Bronchial epithelial cell (primary cell): ENCODE measurements around the gene PACS1. TPM values are rescaled to one million over a fixed set of nuclear protein-coding genes. Genes with fewer than 3 reads are reported as not detected.
A peak's percentile ranks its signal among the peaks of the same experiment; 100 is the strongest.

ENCODE experiments used
- DNase-seq: peaks from one replicate; pipeline ENCODE4 v3.0.0-alpha.2; 2010; ENCODE audit warnings: low read depth
- FAIRE-seq: peaks from 2 replicates; lab custom pipeline; 2011; peaks lifted over from hg19 to GRCh38; lab: Jason Lieb, UNC
- H3K27me3 ChIP-seq: 2 replicates; pipeline ENCODE4 v1.5.1; 2011; ENCODE audit warnings: low read length; ENCODE audit not compliant: control insufficient read depth, insufficient read depth
- H3K36me3 ChIP-seq: 2 replicates; pipeline ENCODE4 v1.5.1; 2011; ENCODE audit warnings: low read length; ENCODE audit not compliant: control insufficient read depth, insufficient read depth
- H3K4me3 ChIP-seq: 2 replicates; pipeline ENCODE4 v1.5.1; 2011; ENCODE audit warnings: mild to moderate bottlenecking, low read depth, low read length, control low read depth
- CTCF ChIP-seq: IDR thresholded peaks from 2 replicates; pipeline ENCODE4 v1.5.1; 2011; ENCODE audit warnings: mild to moderate bottlenecking, moderate library complexity, low read length, control low read depth, inconsistent platforms; ENCODE audit not compliant: insufficient read depth, severe bottlenecking
- total RNA-seq: library from RNA; depleted of rRNA; stranded (reverse); fragments of >200 nt; gene quantifications from 2 replicates; pipeline ENCODE4 v1.2.1, GENCODE V29; 2014

The PACS1 gene
- total RNA-seq, 1 donor from 2014 or later: 6.8 TPM

- Histone ChIP-seq H3K27me3 (no peaks in the 10 kb centered on the region), H3K4me3 (no peak overlapping the region), H3K36me3 (peaks cover 34% of the 10 kb centered on the region)
- DNase-seq (no peak), FAIRE-seq (no peak)
- TF ChIP-seq CTCF: no peak
Measured at GRCh38 chr11:66235141-66235540, 165.1 kb downstream of the PACS1 start.

- no peak for TF ChIP-seq CTCF
- DNase-seq (no peak), FAIRE-seq (no peak)
- Histone ChIP-seq H3K36me3 (peaks cover 36% of the 10 kb centered on the region), H3K4me3 (no peak overlapping the region), H3K27me3 (no peaks in the 10 kb centered on the region)
Measured at GRCh38 chr11:66237867-66238266, 167.8 kb downstream of the PACS1 start.

GRCh38 chr11:66238786-66239413, 168.8 kb downstream of the PACS1 start:
- H3K36me3 ChIP-seq: peaks cover 34% of the 10 kb centered on the region
- DNase-seq (no peak), FAIRE-seq (peak; percentile 79)
- no peak overlapping the region for H3K4me3 ChIP-seq
- H3K27me3 ChIP-seq: no peaks in the 10 kb centered on the region
- TF ChIP-seq CTCF: no peak

- Histone ChIP-seq H3K36me3 (peaks cover 32% of the 10 kb centered on the region), H3K4me3 (no peak overlapping the region), H3K27me3 (no peaks in the 10 kb centered on the region)
- TF ChIP-seq CTCF: no peak
- FAIRE-seq (peak; percentile 77), DNase-seq (no peak)
Measured at GRCh38 chr11:66239511-66239910, 169.4 kb downstream of the PACS1 start.

- H3K36me3 ChIP-seq: peaks cover 30% of the 10 kb centered on the region
- H3K4me3 ChIP-seq: no peak overlapping the region
- no peak for FAIRE-seq
Measured at GRCh38 chr11:66239998-66240780, 170.1 kb downstream of the PACS1 start.

More at GRCh38 chr11:66239998-66240780, 170.1 kb downstream of the PACS1 start:
- H3K27me3 ChIP-seq: no peaks in the 10 kb centered on the region
- no peak for TF ChIP-seq CTCF
- DNase-seq: no peak
